ENCODE measurements around the gene TSR3.
"Not testable (repeated sequence)": the region's sequence is repeated elsewhere in the genome, so short reads cannot be mapped to it uniquely, and the experiment has no call there.

Gene TSR3

DNA sequence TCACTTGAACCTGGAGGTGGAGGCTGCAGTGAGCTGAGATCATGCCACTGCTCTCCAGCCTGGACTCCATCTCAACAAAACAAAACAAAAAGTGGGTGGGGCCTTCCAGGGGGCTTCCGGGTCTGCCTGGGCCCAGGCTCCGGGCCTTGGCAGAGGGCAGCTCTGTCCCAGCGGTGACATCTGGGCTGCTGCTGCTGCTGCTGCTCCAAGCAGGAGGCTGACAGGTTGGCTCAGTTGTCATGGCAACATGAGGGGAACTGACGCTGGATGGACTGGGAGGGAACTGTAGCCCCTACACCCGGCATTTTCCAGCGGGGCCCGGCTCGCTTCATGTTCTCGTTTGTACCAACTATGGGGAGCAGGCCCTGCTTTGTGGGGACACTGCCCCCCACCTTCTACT, 14.2 kb downstream of the TSR3 start:
- no peak for DNase-seq (ENCODE audit: low spot score)

DNA sequence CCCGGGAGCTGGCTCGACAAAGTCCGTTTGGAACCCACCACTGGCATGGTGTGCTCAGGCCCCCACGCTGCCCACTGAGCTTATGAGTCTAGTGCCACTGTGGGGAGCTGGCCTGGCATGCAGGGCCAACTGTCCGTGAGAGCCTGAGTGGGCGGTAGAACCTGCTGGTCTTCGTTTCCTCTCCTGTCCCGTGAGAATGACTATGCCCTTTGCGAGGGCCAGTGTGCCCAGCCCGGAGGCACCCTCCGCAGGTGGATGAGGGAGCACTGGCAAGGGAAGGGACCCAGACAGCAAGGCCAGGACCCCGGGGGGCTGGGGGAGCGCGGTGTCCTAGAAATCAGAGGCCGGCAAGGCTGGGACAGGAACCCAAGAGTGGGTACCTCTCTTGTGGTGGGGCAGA, 15.1 kb downstream of the TSR3 start:
- no peak for DNase-seq (ENCODE audit: low spot score)

DNA sequence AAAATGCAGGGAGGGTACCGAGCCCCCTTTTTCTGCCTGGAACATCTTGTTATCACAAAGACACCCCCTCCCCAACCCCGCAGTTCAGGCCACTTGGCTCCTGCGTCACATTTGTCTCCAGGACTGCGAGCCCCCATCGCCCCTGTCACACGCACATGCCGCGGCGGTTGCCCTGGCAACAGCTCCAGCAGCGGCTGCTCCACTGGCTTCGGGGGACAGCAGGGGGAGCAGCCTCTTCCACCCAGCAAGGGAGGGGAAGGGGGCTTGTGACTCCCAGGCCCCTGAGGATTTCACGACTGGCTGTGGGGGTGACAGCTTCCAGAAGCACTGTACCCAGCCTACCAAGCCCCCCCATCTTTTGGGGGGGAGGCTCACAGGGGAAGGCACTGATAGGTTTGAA, 15.7 kb downstream of the TSR3 start:
- DNase-seq (ENCODE audit: low spot score), result no peak

DNA sequence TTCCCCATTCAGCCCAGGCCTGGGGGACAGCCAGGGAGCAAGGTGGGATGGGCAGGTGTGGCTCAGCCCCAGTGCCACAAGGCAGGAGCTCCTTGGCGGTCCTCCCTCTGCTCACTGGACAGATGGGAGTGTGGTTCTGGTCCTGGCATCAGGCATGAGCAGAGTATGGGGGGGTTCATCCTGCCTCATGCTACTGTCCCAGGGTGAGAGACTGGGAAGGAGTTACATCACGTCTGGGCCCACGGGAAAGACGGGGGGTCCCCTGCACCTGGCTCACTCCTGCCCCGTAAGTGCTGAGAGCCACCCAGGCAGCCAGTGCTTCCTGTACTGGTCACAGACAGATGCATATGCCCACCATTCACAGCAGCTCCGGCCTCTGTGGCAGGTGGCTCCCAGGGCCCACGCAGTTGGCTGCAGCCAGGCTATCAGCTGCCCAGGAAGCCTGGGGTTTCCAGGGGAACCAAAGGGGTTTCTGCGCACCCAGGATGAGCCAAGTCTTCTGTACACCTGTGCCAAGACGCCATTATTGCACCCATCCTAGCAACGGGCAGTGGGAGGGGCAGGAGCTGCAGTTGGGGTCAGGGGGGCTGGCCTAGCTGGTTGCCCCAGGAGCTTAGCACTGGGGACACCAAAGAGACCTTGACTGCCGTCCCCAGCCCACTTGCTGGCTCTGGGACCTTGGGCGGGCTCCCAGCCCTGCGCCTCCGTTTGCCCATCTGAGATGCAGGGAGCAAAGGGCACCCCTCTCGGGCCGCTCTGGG, 16.3 kb downstream of the TSR3 start:
- no peak for DNase-seq (ENCODE audit: low spot score)

DNA sequence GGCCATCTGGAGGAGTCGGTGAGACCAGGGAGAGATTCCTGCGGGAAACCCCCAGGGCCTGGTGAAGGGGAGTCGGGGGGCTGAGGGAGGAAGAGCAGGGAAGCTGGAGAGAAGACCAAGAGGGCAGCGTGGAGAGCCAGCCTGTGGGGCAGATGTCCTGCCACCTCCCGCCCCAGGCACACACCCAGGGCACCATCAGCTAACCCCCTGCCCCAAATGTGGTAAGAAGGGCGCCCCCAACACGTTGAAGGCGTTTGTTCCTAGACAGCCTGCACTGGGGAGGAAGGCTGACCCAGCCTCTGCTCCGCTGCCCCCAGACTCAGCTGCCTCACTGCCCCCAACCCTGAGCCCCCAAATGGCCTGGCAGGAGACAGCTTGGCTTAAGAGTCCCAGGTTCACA, 16.9 kb downstream of the TSR3 start:
- no peak for DNase-seq (ENCODE audit: low spot score)

DNA sequence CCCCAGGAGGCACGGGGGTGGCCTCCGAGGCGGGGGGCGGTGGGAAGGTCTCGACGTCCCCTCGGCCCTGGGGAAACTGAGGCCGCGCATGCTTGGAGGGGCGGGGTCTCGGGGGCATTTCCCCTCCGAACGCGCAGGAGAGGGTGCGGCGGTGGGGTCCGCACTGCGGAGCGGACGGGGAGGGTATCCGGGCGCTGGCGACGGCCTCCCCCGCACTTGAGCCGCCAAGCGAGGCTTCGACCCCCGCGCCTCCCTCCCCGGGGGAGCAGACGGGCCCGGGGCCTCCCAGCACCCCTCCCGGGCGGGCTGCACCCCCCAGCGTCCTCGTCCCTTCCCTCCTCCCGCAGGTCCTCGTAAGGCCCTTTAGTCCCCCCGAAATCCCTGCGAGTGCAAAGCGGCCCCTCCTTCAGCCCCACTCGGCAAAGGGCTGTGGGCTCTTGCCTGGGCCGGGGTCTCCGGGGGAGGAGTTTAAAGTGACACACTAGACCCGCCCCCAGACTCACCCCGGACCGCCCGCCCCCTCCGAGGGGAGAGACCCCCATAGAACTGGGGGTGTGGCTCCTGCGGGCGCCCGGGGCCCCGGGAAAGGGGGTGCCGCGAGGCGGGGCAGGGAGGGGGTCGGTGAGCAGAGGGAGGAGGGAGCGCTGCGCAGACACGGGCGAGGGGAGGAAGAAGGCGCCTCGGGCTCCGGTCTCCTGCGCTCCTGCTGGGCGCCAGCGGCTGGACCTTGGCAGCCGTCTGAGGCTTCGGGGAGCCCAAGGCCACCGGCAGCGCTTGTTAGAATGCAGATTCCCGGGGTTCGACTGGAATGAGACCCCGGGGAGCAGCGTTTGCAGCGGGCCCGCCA, 17.6 kb downstream of the TSR3 start:
- DNase-seq (ENCODE audit: low spot score), result no peak

DNA sequence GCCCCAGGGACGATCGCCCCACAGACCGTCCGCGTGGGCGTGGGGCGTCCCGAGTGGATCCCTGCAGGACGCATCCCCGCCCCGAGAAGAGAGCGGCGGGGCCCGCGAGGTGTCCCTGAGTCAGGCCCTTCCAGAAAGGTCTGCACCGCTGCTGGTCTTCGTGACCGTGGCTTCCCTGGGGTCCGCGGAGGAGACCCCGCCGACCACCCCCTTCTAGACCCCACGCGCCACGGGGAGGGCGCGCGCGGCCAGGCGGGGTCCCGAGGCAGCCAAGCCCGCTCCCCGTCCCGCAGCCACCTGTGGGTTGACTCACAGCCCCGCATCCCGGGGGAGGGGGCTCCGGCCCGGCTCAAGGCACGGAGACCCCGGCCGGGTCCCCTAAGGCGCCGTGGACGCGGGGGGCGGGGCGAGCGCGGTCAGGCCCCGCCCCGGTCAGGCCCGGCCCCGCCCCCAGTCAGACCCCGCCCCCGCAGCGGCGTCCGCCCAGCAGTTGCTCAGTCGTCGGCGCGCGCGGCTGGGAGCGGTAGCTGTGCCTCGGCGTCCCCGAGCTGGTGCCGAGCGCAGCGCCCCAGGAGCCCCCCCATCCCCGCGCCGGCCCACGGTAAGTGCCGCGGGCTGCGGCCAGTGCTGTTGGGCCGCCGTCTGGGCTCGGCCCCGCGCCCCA, 18.4 kb downstream of the TSR3 start, which contains the start of gene BAIAP3:
Gene BAIAP3, plus strand, starts transcription at position 497 of the 664 bp plus-strand sequence. CDS start 4,905 bp downstream, outside the sequence.
- peak; percentile 87 for DNase-seq (ENCODE audit: low spot score)

DNA sequence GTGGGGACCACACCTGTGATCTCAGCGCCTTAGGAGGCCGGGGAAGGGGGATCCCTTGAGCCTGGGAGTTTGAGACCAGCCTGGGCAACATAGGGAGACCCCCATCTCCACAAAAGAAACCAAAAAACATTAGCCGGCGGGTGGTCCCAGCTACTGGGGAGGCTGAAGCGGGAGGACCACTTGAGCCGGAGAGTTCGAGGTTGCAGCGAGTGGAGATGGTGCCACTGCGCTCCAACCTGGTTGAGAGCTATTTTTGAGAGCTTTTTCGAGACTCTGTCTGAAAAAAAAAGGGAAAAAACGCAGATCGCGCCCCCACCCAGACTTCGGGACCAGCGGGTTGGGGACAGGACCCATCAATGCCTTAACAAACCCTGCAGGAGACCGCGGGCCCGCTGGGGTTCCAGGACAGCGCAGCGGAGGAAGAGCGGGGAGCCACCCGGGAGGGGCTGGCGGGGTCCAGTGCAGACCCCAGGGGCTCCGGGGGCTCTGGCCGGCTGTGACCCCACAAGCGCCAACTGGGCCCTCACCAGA, 19.0 kb downstream of the TSR3 start:
- DNase-seq (ENCODE audit: low spot score), result no peak

DNA sequence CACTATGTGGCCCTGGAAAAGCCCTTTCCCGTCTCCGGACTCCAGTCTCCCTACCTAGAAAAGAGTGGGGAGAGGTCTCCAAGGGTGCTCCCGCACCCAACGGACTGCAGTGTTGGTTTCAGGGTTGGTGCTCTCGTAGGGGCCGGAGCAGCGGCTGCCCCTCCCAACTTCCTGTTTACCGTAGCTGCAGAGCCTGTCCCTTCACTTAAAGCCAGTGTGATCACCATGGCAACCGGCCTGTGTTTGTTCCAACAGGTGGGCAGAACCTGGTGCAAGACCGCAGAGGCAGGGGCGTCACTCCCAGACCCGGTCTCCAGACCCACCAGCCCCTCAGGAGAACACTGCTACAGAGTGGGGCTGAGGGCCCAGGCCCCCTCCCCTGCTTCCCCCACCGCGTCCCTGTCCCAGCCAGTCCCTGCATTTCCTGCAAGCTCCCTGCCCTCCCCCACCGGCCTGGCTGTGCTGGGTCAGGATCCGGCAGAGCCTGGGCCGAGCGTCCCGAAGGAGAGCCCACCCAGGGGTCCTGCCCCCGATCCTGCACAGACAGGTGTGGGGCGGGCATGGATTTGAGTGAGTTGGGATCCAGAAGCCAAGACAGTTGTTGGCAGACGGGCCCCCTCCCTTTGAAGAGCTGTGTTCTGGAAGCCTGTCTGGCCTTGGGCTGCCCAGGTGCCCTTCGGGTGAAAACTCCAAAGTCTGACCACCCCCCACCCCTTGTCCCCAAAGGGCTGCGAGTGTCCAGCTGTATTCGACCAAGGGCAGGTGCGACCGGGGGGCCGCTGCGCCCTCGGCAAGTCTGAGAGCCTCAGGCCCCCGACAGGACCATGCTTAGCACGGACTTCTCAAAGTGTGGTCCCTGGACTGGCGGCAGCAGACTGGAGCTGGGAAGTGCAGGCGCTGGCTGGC, 19.7 kb downstream of the TSR3 start:
- DNase-seq (ENCODE audit: low spot score), result peak; percentile 58

DNA sequence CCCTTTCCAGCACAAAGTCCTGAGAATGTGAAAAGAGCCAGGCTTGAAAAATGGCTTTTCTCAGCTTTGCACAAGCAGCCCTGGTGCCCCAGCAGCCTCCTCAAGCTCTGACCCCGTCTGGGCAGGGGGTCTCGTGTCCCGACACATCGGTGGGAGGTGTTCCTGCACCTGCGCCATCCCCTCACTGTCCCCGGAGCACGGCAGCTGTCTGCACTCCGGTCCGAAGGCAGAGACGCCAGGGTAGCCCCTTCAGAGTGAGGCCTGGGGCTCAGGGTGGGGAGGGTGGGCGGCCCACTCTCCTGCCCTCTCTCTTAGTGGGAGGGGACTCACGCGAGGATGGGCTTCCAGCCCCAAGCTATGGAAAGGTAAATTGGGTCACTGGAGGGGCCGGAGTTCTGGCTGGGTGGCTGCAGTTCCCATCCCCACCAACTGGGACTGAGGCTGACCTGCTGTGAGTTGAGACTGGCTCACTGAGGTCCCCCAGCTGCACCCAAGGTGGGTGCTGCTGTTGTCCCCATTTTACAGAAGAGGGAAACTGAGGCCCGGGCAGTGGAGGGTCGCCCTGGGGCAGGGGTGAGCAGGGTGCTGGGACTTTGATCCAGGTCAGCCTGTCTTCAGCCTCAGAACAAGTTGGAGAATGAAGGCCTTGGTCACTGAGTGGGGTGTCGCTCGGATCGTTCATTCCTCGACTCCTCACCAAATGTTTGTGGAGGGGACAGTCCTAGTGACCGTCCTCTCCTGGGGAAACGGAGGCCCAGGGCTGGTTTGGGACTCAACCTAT, 20.6 kb downstream of the TSR3 start:
- no peak for DNase-seq (ENCODE audit: low spot score)

DNA sequence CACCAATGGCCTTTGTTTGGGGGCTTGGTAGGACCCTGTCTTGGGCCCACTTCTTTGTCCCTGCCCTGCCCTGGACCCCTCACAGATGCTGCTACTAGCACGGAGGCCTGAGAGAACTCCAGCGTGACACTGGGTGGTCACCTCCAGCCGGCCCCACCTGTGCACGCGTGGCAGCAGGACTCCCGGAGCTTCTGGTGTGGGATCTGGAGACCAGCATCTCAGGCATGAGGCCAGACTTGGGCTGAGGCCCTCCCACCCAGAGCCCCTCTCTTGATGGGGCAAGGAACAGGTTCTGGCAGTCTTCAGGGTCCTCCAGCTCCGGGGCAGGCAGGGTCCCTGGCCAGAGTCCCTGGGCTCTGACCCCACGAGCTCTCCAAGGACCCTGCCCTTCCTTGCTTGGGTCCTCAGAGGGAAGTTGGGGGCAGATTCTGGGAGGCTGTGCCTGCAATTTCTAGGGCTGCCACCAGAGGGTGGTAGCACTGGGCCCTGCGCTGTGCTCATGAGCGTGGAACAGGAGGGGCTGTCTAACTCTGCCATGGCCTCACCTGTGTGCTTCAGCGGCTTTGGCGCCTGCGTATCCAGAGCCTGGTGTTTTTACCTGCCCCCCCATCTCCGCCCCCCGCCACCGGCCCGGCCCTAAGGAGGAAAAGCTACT, 21.3 kb downstream of the TSR3 start:
- no peak for DNase-seq (ENCODE audit: low spot score)

DNA sequence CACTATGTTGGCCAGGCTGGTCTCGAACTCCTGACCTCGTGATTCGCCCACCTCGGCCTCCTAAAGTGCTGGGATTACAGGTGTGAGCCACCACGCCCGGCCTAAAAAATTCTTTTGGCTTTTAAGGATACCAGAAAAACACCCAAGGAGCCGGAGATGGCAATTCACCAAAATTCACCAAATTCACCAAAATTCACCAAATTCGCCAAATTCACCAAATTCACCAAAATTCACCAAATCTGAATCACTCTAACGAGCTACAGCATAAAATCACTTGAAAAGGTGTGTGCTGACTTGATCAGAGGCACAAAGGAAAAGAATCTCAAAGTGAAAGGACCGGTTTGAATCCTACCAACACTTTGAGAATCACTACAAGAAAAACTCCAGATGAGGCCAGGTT, 22.7 kb downstream of the TSR3 start:
- DNase-seq (ENCODE audit: low spot score), result not testable (repeated sequence)

DNA sequence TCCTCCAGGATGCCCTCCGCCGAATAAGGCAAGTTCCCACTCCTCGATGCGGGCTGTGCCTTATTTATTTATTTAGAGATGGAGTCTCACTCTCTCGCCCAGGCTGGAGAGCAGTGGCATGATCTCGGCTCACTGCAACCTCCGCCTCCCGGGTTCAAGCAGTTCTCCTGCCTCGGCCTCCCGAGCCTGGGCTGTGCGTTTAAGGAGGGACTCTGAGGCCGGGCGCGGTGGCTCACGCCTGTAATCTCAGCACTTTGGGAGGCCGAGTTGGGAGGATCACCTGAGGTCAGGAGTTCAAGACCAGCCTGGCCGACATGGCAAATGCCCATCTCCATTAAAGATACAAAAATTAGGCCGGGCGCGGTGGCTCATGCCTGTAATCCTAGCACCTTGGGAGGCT, 23.5 kb downstream of the TSR3 start:
- DNase-seq (ENCODE audit: low spot score), result not testable (repeated sequence)

DNA sequence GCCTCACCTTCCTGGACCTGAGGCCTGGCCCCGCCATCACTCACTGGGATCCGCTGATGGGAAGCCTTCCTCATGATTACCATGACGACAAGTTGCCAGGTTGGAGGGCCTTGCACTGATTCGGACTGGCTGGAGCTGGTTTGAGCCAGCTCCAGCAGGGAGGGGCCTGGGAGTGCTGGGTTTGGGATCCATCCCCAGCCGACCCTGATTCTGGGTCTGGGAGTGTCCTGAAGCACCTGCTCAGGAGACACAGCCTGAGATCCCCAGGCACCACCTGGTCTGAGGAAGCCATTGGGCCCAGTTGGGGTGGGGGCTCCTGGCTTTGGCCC, 24.1 kb downstream of the TSR3 start:
- DNase-seq (ENCODE audit: low spot score), result no peak

DNA sequence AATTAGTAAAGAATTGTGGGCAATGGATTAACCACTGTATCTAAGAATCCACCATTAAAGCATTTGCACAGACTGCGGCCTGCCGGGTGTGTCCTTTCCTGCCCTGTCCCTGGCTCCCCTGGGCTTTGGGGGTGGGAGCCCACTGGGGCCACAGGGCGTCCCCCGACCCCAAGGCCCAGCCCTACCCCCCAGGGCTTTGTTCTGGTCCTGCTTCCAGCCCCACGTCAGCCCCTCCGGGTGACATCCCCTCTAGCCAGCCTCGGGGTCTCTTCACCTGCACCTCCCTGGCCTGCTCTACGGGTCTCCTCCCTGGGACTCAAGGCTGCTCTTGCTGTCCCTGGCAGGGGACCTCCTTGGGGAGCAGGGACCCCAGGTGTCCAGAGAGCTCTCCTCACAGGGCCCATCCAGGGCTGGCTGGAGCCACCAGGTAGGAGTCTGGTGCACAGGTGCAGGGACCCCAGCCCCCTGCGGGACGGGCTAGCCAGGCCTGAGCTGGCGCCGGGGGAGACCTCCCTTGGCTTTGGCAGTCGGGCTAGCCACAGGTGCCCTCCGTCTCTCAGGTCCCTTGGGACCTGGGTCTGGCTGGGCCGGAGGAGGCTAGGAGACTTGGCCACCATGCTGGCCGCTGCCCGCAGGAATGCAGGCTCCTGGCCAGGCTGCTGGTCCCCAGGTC, 24.6 kb downstream of the TSR3 start:
- DNase-seq (ENCODE audit: low spot score), result no peak

DNA sequence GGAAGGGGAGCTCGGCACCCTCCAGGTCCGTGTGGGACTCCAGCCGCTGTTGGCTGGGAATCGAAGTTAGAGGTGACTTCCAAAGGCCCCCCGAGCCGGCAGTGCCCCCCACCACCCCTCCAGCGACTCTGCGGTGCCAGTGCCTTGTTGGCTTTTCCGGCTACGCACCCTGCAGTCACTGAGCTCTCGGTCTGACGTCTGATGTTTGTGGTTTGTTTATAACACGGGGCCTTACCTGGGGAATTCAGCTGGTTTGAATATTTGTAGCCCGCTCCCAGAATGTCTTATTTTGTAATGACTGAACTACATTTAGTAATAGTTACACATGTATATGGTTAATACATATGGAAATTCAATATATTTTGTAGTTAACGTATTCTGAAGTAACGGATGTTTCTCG, 25.3 kb downstream of the TSR3 start:
- DNase-seq (ENCODE audit: low spot score), result no peak

DNA sequence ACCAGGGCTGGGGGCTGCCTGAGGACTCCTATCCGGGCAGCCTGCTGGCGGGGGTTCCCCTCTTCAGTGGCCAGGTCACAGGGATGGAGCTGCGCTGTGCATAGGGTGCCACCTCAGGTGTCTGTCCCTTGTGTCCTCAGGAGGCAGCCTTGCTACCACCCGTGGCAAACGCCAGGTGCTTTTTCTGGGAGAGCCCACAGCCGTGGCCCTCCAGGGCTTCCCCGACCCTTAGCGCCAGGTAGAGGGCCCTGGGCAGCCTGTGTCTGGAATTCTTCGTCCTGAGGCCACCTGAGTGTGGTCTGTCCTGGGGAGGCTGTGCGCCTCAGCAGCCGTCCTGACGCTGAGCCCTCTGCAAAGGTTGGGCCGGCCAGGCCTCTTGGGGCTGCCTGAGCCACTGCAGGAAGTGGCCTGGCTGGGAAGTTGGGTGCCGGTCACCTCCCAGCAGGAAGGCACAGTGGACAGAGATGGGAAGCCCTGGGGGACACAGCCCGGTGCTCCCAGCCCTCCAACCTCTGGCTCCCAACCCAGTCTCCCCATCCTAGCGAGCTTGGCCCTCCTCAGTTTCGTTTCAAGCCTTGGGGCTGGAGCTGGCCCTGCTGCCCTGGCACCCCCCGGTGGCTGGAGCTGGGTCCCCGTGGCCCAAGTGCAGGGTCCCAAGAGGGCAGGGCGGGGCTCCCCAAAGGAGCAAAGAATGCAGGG, 25.9 kb downstream of the TSR3 start:
- no peak for DNase-seq (ENCODE audit: low spot score)

DNA sequence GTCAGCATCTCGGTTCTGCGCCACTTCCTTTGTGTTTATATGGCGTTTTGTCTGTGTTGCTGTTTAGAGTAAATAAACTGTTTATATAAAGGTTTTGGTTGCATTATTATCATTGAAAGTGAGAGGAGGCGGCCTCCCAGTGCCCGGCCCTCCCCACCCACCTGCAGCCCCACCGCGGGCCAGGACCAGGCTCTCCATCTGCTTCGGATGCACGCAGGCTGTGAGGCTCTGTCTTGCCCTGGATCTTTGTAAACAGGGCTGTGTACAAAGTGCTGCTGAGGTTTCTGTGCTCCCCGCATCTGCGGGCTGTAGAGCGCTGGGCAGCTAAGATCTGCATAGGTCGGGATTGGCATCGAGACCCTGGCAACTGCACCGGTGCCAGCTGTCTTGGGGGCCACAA, 26.4 kb downstream of the TSR3 start:
- no peak for DNase-seq (ENCODE audit: low spot score)

DNA sequence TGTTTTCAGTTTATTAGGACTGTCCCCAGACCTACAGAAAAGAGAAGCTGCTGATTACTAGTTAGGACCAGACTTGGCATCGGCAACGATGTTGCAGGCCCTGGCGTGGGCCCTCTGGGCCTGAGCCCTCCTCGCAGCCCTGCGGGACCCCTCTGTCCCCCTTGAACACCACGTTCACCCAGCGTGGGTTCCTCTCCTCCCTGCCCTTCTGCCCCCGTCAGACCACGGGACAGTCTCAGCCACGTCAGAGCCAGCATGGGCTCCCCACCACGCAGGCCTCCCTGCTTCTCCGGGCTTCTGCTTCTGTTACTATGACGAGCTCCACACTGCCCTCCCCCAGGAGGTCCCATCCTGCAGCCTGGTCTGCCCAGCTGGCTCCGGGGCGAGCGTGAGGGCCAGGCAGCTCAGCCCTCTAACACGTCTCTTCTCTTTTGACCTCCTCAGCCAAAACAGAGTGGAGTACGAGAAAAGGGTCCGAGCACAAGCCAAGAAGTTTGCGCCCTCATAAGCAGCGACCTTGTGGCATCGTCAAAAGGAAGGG, 27.3 kb downstream of the TSR3 start:
- DNase-seq (ENCODE audit: low spot score), result no peak

Measured in AG20443 (cell line).